Chondrocyte (in vitro differentiated cells): ENCODE results near the gene CYB561. TPM values are rescaled to one million over a fixed set of nuclear protein-coding genes. Genes with fewer than 3 reads are reported as not detected.

Experiments used
- DNase-seq: peaks from one replicate; pipeline ENCODE4 v3.0.0; 2021; ENCODE audit warnings: mixed read lengths, low spot score
- H3K27ac Mint-ChIP-seq: one replicate; pipeline ENCODE4 v1.8.0; 2021; ENCODE audit warnings: mild to moderate bottlenecking, moderate library complexity, mixed read lengths; ENCODE audit not compliant: unreplicated experiment
- H3K27me3 Mint-ChIP-seq: 2 replicates; pipeline ENCODE4 v1.8.0; 2021; ENCODE audit warnings: low read depth, mixed read lengths
- H3K36me3 Mint-ChIP-seq: 2 replicates; pipeline ENCODE4 v1.8.0; 2021; ENCODE audit warnings: low read depth, mixed read lengths
- H3K4me1 Mint-ChIP-seq: 2 replicates; pipeline ENCODE4 v1.8.0; 2021; ENCODE audit warnings: low read depth, mild to moderate bottlenecking, mixed read lengths
- H3K4me3 Mint-ChIP-seq: one replicate; pipeline ENCODE4 v1.8.0; 2021; ENCODE audit warnings: mild to moderate bottlenecking, moderate library complexity, mixed read lengths; ENCODE audit not compliant: unreplicated experiment
- H3K9me3 Mint-ChIP-seq: 2 replicates; pipeline ENCODE4 v1.8.0; 2021; ENCODE audit warnings: low read depth, mixed read lengths
- total RNA-seq: library from RNA; stranded (reverse); gene quantifications from 3 replicates; pipeline ENCODE4 v1.2.1, GENCODE V29; 2021
- TF ChIP-seq, protein P1 (sequence below): fragments of 200-600 bp; sonication (generic); IDR thresholded peaks from 2 replicates; pipeline ENCODE4 v1.5.0; 2021; ENCODE audit warnings: antibody characterized with exemption, mild to moderate bottlenecking, moderate library complexity

Gene CYB561
- total RNA-seq, 1 donor from 2014 or later: 10.1 TPM

DNA sequence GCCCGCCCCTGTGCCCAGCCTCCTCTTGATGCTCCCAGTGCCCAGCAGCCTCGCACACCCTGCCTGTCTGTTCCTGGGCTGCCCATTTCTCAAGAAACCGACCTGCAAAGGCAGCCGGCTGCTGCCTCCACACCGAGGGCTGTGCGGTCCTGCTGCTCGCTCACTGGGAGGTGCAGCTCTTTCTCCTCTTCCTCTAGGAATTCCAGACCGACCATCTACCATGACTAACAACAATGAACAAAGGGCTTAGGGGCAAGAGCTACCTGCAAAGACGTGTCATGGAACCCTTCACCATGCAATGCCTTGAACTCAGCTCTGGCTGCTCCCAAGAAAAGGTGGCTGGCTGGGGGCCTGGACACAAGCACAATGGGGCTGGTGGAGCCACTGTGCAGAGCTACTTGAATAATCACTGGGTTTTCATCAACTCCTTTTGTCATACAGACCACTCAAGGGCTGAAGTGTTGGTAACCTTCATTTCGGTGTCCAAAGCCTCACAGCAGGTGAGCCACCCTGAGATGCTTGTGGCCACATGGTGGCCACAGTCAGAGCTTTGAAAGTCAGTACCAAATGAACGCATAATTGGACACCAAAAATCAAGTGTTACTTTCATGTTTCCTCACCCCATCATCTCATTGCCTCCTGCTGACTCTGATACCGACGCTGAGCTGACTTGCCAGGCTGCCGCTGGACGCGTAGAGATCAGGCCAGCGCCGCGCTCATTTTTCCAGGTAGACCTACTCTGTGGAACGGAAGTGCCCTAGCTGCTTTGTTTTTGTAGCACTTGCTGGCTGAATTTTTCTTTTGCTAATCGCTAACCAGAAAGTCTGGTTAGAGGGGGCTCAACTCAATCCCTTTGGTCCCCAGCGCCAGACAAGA, 19.8 kb downstream of the CYB561 start:
- DNase-seq: no peak
- H3K9me3 Mint-ChIP-seq: no peaks in the 10 kb centered on the region
- H3K27ac Mint-ChIP-seq: no peak overlapping the region
- TF ChIP-seq, protein P1, sequence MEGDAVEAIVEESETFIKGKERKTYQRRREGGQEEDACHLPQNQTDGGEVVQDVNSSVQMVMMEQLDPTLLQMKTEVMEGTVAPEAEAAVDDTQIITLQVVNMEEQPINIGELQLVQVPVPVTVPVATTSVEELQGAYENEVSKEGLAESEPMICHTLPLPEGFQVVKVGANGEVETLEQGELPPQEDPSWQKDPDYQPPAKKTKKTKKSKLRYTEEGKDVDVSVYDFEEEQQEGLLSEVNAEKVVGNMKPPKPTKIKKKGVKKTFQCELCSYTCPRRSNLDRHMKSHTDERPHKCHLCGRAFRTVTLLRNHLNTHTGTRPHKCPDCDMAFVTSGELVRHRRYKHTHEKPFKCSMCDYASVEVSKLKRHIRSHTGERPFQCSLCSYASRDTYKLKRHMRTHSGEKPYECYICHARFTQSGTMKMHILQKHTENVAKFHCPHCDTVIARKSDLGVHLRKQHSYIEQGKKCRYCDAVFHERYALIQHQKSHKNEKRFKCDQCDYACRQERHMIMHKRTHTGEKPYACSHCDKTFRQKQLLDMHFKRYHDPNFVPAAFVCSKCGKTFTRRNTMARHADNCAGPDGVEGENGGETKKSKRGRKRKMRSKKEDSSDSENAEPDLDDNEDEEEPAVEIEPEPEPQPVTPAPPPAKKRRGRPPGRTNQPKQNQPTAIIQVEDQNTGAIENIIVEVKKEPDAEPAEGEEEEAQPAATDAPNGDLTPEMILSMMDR: no peak
- H3K27me3 Mint-ChIP-seq: no peaks in the 10 kb centered on the region
- H3K36me3 Mint-ChIP-seq: peaks cover 8% of the 10 kb centered on the region
- H3K4me1 Mint-ChIP-seq: peaks cover 3% of the 10 kb centered on the region
- H3K4me3 Mint-ChIP-seq: no peak overlapping the region

DNA sequence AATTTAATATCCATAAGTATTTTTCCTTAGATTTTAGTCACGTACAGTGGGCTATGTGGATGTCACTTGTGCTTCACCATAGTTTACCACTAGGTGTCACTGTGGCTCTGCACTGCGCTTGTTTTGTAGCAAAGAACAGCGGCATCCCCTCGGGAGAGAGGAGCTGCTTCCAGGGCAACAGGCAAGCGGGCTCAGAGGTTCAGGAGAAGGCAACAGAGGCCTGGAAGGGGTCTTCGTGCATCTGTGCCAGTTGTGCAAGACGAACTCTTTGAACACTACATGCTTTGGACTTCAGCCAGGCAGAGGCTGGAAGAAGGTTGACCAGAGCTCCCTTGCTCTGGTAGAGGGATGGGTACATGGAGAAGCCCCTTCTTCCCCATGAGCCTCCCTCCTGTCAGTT, 20.6 kb downstream of the CYB561 start:
- no peak overlapping the region for H3K27ac Mint-ChIP-seq
- H3K27me3 Mint-ChIP-seq: no peaks in the 10 kb centered on the region
- H3K4me1 Mint-ChIP-seq: peaks cover 3% of the 10 kb centered on the region
- no peak overlapping the region for H3K4me3 Mint-ChIP-seq
- no peak for DNase-seq
- H3K9me3 Mint-ChIP-seq: no peaks in the 10 kb centered on the region
- TF ChIP-seq, protein P1: peak; percentile 99
- H3K36me3 Mint-ChIP-seq: peaks cover 15% of the 10 kb centered on the region

DNA sequence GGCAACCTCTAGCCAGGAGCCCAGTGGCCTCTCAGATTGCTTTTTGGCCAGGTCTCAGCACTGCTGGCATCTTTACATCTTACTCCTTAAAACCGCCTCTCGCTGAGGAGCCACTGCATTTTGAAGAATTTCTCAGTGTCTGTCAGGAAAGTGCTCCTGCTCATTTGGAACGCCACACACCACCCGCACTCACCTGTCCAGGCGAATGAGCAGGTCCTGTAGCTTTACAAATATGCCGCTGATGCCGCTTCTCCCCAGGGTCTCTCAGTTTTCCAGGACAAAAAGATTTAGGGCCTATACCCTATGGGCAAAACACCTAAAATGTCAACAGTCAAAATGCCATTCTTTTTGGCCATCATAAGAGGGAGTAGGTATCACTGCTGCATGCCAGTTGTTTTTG, 22.1 kb downstream of the CYB561 start:
- Mint-ChIP-seq H3K36me3 (peaks cover 23% of the 10 kb centered on the region), H3K27ac (no peak overlapping the region)

DNA sequence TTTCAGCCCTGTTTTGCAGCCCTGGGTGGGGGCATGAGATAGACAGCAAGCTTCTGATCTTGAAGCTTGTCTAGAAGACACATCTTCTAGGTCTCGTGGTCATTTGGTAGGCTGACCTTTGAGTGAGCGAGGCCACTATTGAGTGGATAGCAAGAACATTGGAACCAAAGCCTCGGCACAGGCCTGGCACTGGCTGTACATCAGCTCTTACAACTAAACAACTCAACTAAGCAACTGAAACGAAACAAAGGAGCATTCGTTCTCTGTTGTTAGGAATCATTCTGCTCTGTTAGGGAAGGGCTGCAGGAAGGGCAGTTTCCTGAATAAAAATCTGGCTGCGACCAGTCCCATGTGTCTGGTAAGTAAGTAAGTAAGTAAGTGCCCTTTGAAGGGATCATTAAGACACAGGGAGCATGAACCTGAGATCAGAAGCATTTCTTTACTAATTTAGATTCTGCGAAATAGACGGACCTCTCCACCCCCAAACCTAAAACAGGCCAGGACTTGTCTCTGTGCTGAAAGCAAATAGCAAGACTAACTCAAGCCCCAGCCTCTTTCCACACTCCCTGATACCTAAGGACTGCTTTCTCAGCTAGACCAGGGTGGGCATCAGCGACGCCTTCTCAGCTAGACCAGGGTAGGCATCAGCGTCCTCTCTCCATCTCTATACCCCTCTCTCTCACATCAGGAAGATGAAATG, 22.7 kb downstream of the CYB561 start:
- Mint-ChIP-seq H3K27me3 (no peaks in the 10 kb centered on the region), H3K9me3 (no peaks in the 10 kb centered on the region), H3K27ac (no peak overlapping the region), H3K36me3 (peaks cover 28% of the 10 kb centered on the region), H3K4me3 (no peak overlapping the region), H3K4me1 (peaks cover 3% of the 10 kb centered on the region)
- no peak for DNase-seq
- TF ChIP-seq, protein P1: no peak

More for the DNA sequence above, 22.1 kb downstream of the CYB561 start:
- H3K27me3 Mint-ChIP-seq: no peaks in the 10 kb centered on the region
- no peak overlapping the region for H3K4me3 Mint-ChIP-seq
- TF ChIP-seq, protein P1: no peak
- DNase-seq: no peak
- H3K4me1 Mint-ChIP-seq: peaks cover 3% of the 10 kb centered on the region
- H3K9me3 Mint-ChIP-seq: no peaks in the 10 kb centered on the region
